HG02943 (cell line): ENCODE measurements around the gene MRPS24.
"Not testable (repeated sequence)": the region's sequence is repeated elsewhere in the genome, so short reads cannot be mapped to it uniquely, and the experiment has no call there.

Experiments used
- ATAC-seq: cut with Tn5 transposase; IDR thresholded peaks from one replicate; pipeline ENCODE4 v1.9.1; 2021; ENCODE audit warnings: mild to moderate bottlenecking, low read depth, moderate library complexity; ENCODE audit not compliant: unreplicated experiment

Gene MRPS24

GRCh38 chr7:43869006-43869866 is at the start of gene MRPS24:
Gene MRPS24 (minus strand): TSS chr7:43869517. CDS start chr7:43869495, 22 bp downstream.
- ATAC-seq, result peak; percentile 88

GRCh38 chr7:43915907-43916306 is 46.6 kb upstream of the MRPS24 start:
- no peak for ATAC-seq

GRCh38 chr7:43914795-43915194 is 45.5 kb upstream of the MRPS24 start:
- ATAC-seq, result no peak

GRCh38 chr7:43906331-43907010 is 37.2 kb upstream of the MRPS24 start, which contains the start of gene URGCP:
Gene URGCP (minus strand): TSS chr7:43906596. CDS start chr7:43906575, 21 bp downstream.
- no peak for ATAC-seq

GRCh38 chr7:43905956-43906330 is 36.6 kb upstream of the MRPS24 start:
- ATAC-seq, result no peak

GRCh38 chr7:43905209-43905946 is 36.1 kb upstream of the MRPS24 start:
- ATAC-seq, result no peak

- ATAC-seq, result no peak
These were observed 35.4 kb upstream of the MRPS24 start for GRCh38 chr7:43904533-43905208.

- no peak for ATAC-seq
These were observed 33.3 kb upstream of the MRPS24 start for GRCh38 chr7:43902542-43903054.

- not testable (repeated sequence) for ATAC-seq
These were observed 29.3 kb upstream of the MRPS24 start for GRCh38 chr7:43898571-43898970.

- ATAC-seq, result no peak
These were observed 26.6 kb upstream of the MRPS24 start for GRCh38 chr7:43895847-43896415.

- no peak for ATAC-seq
These were observed 22.0 kb upstream of the MRPS24 start for GRCh38 chr7:43891069-43891955.

- ATAC-seq, result no peak
These were observed 21.2 kb upstream of the MRPS24 start for GRCh38 chr7:43890468-43890867.

GRCh38 chr7:43888993-43889945 is 20.0 kb upstream of the MRPS24 start:
- no peak for ATAC-seq

- ATAC-seq, result no peak
These were observed 15.3 kb upstream of the MRPS24 start for GRCh38 chr7:43884617-43885016.

- no peak for ATAC-seq
These were observed 14.9 kb upstream of the MRPS24 start for GRCh38 chr7:43884209-43884608.

GRCh38 chr7:43880596-43880995 is 11.3 kb upstream of the MRPS24 start:
- ATAC-seq, result no peak

GRCh38 chr7:43879477-43879876 is 10.2 kb upstream of the MRPS24 start:
- no peak for ATAC-seq

- ATAC-seq, result no peak
These were observed 9.6 kb upstream of the MRPS24 start for GRCh38 chr7:43878867-43879266.
